ENCODE results near the gene MROH2A.
"Not testable (repeated sequence)": the region's sequence is repeated elsewhere in the genome, so short reads cannot be mapped to it uniquely, and the experiment has no call there.

MROH2A gene

DNA sequence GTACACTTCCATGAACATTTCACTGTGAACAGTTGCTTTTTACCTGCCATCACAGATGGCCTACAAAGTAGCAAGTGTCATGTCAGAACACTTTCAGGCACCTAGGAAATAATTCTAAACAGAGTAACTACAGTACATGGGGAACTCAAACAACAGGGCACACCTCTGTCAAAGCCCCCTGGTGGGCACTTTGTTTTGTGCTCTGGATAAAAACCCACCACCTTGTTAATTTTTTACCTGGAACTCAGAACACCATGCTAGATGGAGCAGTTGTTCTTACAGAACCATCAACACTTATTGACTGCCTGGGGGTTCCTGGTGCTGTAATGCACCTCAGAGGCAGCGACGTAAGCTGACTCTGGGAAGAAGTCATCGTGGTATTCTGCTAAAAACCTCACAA, 87.7 kb downstream of the MROH2A start:
- DNase-seq (ENCODE audit: low read depth), result no peak
- TF ChIP-seq, protein P1, sequence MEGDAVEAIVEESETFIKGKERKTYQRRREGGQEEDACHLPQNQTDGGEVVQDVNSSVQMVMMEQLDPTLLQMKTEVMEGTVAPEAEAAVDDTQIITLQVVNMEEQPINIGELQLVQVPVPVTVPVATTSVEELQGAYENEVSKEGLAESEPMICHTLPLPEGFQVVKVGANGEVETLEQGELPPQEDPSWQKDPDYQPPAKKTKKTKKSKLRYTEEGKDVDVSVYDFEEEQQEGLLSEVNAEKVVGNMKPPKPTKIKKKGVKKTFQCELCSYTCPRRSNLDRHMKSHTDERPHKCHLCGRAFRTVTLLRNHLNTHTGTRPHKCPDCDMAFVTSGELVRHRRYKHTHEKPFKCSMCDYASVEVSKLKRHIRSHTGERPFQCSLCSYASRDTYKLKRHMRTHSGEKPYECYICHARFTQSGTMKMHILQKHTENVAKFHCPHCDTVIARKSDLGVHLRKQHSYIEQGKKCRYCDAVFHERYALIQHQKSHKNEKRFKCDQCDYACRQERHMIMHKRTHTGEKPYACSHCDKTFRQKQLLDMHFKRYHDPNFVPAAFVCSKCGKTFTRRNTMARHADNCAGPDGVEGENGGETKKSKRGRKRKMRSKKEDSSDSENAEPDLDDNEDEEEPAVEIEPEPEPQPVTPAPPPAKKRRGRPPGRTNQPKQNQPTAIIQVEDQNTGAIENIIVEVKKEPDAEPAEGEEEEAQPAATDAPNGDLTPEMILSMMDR (IDR thresholded peaks at IDR 0.05; ENCODE audit: insufficient read depth, low read depth, low read length, missing control alignments), result no peak
- no peak overlapping the region for H3K4me3 ChIP-seq (ENCODE audit: low read length)

DNA sequence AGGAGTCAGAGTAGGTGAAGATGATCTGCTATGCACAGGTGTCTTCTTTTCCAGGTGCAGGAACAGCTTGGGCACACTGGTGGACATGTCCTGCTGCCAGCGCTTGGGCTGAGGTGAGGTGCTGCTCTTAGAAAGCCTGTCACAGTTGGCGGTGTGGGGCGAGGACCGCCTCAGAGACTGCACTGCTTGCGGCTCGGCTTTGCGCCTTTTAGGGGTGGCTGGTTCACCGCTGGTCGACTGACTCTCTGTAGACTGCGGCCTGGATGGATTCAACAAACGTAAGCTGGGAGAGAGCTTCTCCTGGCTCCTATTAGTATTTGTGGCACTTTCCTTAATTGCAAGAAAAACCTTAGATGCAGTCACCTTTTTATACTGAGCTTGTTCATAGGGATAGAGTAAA, 88.3 kb downstream of the MROH2A start:
- no peak for DNase-seq (ENCODE audit: low read depth)
- TF ChIP-seq, protein P1 (IDR thresholded peaks at IDR 0.05; ENCODE audit: insufficient read depth, low read depth, low read length, missing control alignments), result no peak
- H3K4me3 ChIP-seq (ENCODE audit: low read length), result no peak overlapping the region

DNA sequence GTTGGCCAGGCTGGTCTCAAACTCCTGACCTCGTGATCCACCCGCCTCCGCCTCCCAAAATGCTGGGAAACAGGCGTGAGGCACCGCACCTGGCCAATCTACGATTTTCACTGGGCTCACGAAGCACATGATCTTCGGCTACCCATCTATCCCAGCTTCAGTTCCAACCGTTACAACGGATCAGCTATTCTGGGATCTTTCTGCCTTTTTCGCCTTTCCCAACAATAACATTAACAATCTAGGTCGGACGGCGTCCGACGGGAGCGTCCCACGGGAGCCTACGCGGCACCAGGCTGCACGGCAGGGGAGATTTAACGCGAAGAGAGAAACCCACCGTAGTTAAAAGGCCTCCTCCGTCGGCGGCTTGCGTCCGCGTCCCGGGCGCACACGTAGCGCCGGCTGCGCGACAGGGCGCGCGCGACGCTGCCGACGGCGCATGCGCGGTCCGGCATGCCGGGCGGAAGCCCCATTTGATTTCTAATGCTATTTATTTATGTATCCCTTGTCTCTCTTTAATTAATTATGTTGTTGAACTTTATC, 89.9 kb downstream of the MROH2A start, which contains the start of gene MSL3B:
Gene MSL3B (minus strand): TSS at position 394 of the 540 bp plus-strand sequence.
- H3K4me3 ChIP-seq (ENCODE audit: low read length), result peak within 1 kb of the TSS; percentile 77
- DNase-seq (ENCODE audit: low read depth), result peak; percentile 55
- TF ChIP-seq, protein P1 (IDR thresholded peaks at IDR 0.05; ENCODE audit: insufficient read depth, low read depth, low read length, missing control alignments), result no peak

DNA sequence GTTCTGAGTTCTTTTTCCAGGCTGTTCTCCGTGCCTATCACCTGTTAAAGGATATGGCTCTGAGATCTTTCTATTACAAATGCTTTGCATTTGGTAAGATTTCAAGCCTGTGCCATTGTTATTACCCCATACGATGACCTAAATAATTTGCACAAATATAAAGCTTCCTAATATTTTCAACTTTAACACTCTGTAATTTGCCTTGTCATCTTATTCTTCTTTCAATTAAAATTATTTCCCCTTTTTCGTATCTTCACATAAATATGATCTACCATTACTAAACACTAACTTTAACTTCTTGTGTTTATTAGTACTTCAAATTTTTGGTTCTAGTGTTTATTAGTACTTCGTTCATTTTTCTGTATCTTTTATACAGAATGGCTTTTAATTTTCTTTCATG, 93.3 kb downstream of the MROH2A start:
- DNase-seq (ENCODE audit: low read depth), result no peak
- TF ChIP-seq, protein P1 (IDR thresholded peaks at IDR 0.05; ENCODE audit: insufficient read depth, low read depth, low read length, missing control alignments), result no peak

DNA sequence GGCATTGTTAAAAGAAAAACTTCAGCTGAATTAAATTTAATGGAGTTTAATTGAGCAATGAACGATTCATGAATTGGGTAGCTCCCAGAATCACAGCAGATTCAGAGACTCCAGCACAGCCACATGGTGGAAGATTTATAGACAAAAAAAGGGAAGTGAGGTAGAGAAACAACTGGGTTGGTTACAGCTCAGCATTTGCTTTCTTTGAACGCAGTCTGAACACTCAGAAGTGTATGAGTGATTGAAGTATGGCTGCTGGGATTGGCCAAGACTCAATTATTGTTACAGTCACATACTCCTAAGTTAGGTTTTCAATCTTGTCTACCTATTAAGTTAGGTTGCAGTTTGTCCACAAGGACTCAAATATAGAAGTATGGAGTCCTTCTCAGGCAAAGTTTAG, 94.0 kb downstream of the MROH2A start:
- not testable (repeated sequence) for DNase-seq (ENCODE audit: low read depth); H3K4me3 ChIP-seq (ENCODE audit: low read length)

More for the DNA sequence above, 93.3 kb downstream of the MROH2A start:
- no peak overlapping the region for H3K4me3 ChIP-seq (ENCODE audit: low read length)

DNA sequence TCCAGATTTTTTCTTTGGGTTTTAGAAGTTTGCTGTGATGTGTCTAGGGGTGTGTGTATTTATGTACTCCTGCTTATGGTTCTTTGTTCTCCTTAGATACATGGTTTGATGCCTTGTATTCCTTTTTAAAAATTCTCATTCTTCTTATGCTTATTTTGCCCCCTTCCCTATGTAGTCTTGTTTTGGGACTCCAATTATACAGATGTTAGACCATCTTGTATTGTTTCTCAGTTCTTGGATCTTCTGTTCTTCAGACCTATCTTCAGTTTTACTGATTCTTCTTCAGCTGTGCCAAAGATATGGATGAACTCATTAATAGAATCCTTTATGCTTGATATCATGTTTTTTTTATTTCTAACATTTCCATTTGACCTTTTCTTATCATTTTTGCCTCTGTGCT, 104.2 kb downstream of the MROH2A start:
- DNase-seq (ENCODE audit: low read depth), result no peak
- TF ChIP-seq, protein P1 (IDR thresholded peaks at IDR 0.05; ENCODE audit: insufficient read depth, low read depth, low read length, missing control alignments), result no peak
- H3K4me3 ChIP-seq (ENCODE audit: low read length), result no peak overlapping the region
